H9 (cell line): ENCODE measurements around the gene DPEP2. TPM values are rescaled to one million over a fixed set of nuclear protein-coding genes. Genes with fewer than 3 reads are reported as not detected.

ENCODE experiments used
- DNase-seq: peaks from one replicate; pipeline ENCODE4 v3.0.0-alpha.2; 2017
- H2AFZ ChIP-seq: one replicate; pipeline ENCODE4 v1.6.1; 2013; ENCODE audit warnings: mild to moderate bottlenecking, low read length, control low read depth, moderate library complexity
- H2AK5ac ChIP-seq: 2 replicates; pipeline ENCODE4 v1.6.1; 2013; ENCODE audit warnings: low read length, control low read depth, mixed read lengths; ENCODE audit not compliant: insufficient read length
- H2BK120ac ChIP-seq: one replicate; pipeline ENCODE4 v1.6.1; 2013; ENCODE audit warnings: low read depth, mild to moderate bottlenecking, low read length, control low read depth, inconsistent platforms; ENCODE audit not compliant: poor library complexity, severe bottlenecking
- H2BK12ac ChIP-seq: 2 replicates; pipeline ENCODE4 v1.6.1; 2013; ENCODE audit warnings: low read length, control low read depth, mixed read lengths, low read depth; ENCODE audit not compliant: insufficient read length
- H2BK15ac ChIP-seq: 2 replicates; pipeline ENCODE4 v1.6.1; 2013; ENCODE audit warnings: low read depth, low read length, control low read depth
- H2BK20ac ChIP-seq: one replicate; pipeline ENCODE4 v1.6.1; 2013; ENCODE audit warnings: low read depth, mild to moderate bottlenecking, low read length, control low read depth, inconsistent platforms; ENCODE audit not compliant: poor library complexity, severe bottlenecking
- H2BK5ac ChIP-seq: 2 replicates; pipeline ENCODE4 v1.6.1; 2013; ENCODE audit warnings: low read length, control low read depth, mixed read lengths; ENCODE audit not compliant: insufficient read length
- H3K14ac ChIP-seq: 2 replicates; pipeline ENCODE4 v1.6.1; 2013; ENCODE audit warnings: low read length, control low read depth; ENCODE audit not compliant: insufficient read depth
- H3K18ac ChIP-seq: 2 replicates; pipeline ENCODE4 v1.6.1; 2013; ENCODE audit warnings: low read depth, mild to moderate bottlenecking, mixed read lengths, low read length, control low read depth; ENCODE audit not compliant: insufficient read length
- H3K23ac ChIP-seq: 2 replicates; pipeline ENCODE4 v1.6.1; 2013; ENCODE audit warnings: low read length, control low read depth, mixed read lengths, low read depth; ENCODE audit not compliant: insufficient read length
- H3K23me2 ChIP-seq: 2 replicates; pipeline ENCODE4 v1.6.1; 2013; ENCODE audit warnings: low read depth, mild to moderate bottlenecking, mixed read lengths, low read length, control low read depth; ENCODE audit not compliant: insufficient read length, poor library complexity, severe bottlenecking
- H3K27ac ChIP-seq: 2 replicates; pipeline ENCODE4 v1.5.1; 2013; ENCODE audit warnings: low read length, control low read depth, mixed read lengths, low read depth; ENCODE audit not compliant: insufficient read length
- H3K27me3 ChIP-seq: 2 replicates; pipeline ENCODE4 v1.6.1; 2013; ENCODE audit warnings: low read length, control low read depth, inconsistent platforms; ENCODE audit not compliant: insufficient read depth
- H3K4ac ChIP-seq: 2 replicates; pipeline ENCODE4 v1.6.1; 2013; ENCODE audit warnings: low read depth, mild to moderate bottlenecking, control low read depth, inconsistent platforms, low read length, moderate library complexity
- H3K4me1 ChIP-seq: 2 replicates; pipeline ENCODE4 v1.6.1; 2013; ENCODE audit warnings: low read length, control low read depth, inconsistent platforms; ENCODE audit not compliant: insufficient read depth
- H3K4me2 ChIP-seq: 2 replicates; pipeline ENCODE4 v1.6.1; 2013; ENCODE audit warnings: low read length, control low read depth, mixed read lengths; ENCODE audit not compliant: insufficient read length, insufficient read depth
- H3K56ac ChIP-seq: 2 replicates; pipeline ENCODE4 v1.6.1; 2013; ENCODE audit warnings: low read depth, mild to moderate bottlenecking, mixed read lengths, low read length, control low read depth; ENCODE audit not compliant: insufficient read length
- H3K79me1 ChIP-seq: 2 replicates; pipeline ENCODE4 v1.6.1; 2013; ENCODE audit warnings: low read depth, mild to moderate bottlenecking, moderate library complexity, low read length, control low read depth, inconsistent platforms; ENCODE audit not compliant: insufficient read depth, poor library complexity, severe bottlenecking
- H3K79me2 ChIP-seq: 2 replicates; pipeline ENCODE4 v1.6.1; 2013; ENCODE audit warnings: low read length, control low read depth, inconsistent platforms; ENCODE audit not compliant: insufficient read depth
- H3K9ac ChIP-seq: 2 replicates; pipeline ENCODE4 v1.6.1; 2013; ENCODE audit warnings: low read length, control low read depth, mixed read lengths; ENCODE audit not compliant: insufficient read length; ENCODE audit errors: extremely low read depth
- H3K9me3 ChIP-seq: one replicate; pipeline ENCODE4 v1.6.1; 2013; ENCODE audit warnings: low read depth, low read length, inconsistent platforms; ENCODE audit not compliant: control insufficient read depth
- H3T11ph ChIP-seq: one replicate; pipeline ENCODE4 v1.6.1; 2013; ENCODE audit warnings: mild to moderate bottlenecking, low read length, control low read depth, inconsistent platforms
- H4K20me1 ChIP-seq: one replicate; pipeline ENCODE4 v1.6.1; 2013; ENCODE audit not compliant: control insufficient read depth, insufficient read length, insufficient read depth
- H4K5ac ChIP-seq: 2 replicates; pipeline ENCODE4 v1.6.1; 2013; ENCODE audit warnings: low read depth, mild to moderate bottlenecking, mixed read lengths, low read length, control low read depth; ENCODE audit not compliant: insufficient read length
- H4K8ac ChIP-seq: replicated peaks from 2 replicates; pipeline ENCODE4 v1.6.1; 2013; ENCODE audit warnings: low read length, control low read depth, mixed read lengths, low read depth; ENCODE audit not compliant: insufficient read length
- H4K91ac ChIP-seq: 2 replicates; pipeline ENCODE4 v1.6.1; 2013; ENCODE audit warnings: low read depth, mild to moderate bottlenecking, moderate library complexity, mixed read lengths, low read length, control low read depth; ENCODE audit not compliant: insufficient read length
- H3K27ac Mint-ChIP-seq, 3 experiments: 2 replicates in 2 of 3; 3 replicates in 1 of 3; pipeline ENCODE4 v1.8.0; 2020 to 2021; ENCODE audit warnings: mixed read lengths in 3 of 3, mild to moderate bottlenecking in 1 of 3, moderate library complexity in 1 of 3
- H3K27me3 Mint-ChIP-seq: 2 replicates; pipeline ENCODE4 v1.8.0; 2021; ENCODE audit warnings: low read depth, mild to moderate bottlenecking, moderate library complexity, mixed read lengths
- H3K36me3 Mint-ChIP-seq, 3 experiments: 2 replicates in 2 of 3; 3 replicates in 1 of 3; pipeline ENCODE4 v1.8.0; 2020 to 2021; ENCODE audit warnings: low read depth in 3 of 3, mixed read lengths in 3 of 3; ENCODE audit not compliant: insufficient read depth in 1 of 3
- H3K4me1 Mint-ChIP-seq, 2 experiments: 2 replicates each; pipeline ENCODE4 v1.8.0; 2020; ENCODE audit warnings: mixed read lengths in 2 of 2
- H3K4me3 Mint-ChIP-seq, 2 experiments: 2 replicates in 1 of 2; 3 replicates in 1 of 2; pipeline ENCODE4 v1.8.0; 2020 to 2021; ENCODE audit warnings: mild to moderate bottlenecking in 2 of 2, mixed read lengths in 2 of 2, moderate library complexity in 1 of 2
- H3K9me3 Mint-ChIP-seq, 2 experiments: 2 replicates in 1 of 2; 3 replicates in 1 of 2; pipeline ENCODE4 v1.8.0; 2020; ENCODE audit warnings: mild to moderate bottlenecking in 2 of 2, mixed read lengths in 2 of 2, moderate library complexity in 1 of 2
- WGBS: extraction: QIAGEN DNeasy Blood & Tissue Kit; methylation state at CpG from one replicate; pipeline ENCODE4 v1.1.7; 2013; ENCODE audit warnings: missing lambda C conversion rate, low lambda C conversion rate, mixed read lengths; ENCODE audit not compliant: insufficient read length; ENCODE audit errors: extremely low coverage; 5-methylcytosine and 5-hydroxymethylcytosine counted together
- total RNA-seq: library from RNA; stranded (reverse); gene quantifications from 2 replicates; pipeline ENCODE4 v1.2.1, GENCODE V29; 2021
- TF ChIP-seq, protein P1 (sequence below): fragments of 200-600 bp; sonication (generic); conservative IDR thresholded peaks from 3 replicates; pipeline ENCODE4 v1.8.0; 2021; ENCODE audit warnings: antibody characterized with exemption, mild to moderate bottlenecking

The DPEP2 gene
- total RNA-seq, 1 experiment from 2014 or later = not detected

DNA sequence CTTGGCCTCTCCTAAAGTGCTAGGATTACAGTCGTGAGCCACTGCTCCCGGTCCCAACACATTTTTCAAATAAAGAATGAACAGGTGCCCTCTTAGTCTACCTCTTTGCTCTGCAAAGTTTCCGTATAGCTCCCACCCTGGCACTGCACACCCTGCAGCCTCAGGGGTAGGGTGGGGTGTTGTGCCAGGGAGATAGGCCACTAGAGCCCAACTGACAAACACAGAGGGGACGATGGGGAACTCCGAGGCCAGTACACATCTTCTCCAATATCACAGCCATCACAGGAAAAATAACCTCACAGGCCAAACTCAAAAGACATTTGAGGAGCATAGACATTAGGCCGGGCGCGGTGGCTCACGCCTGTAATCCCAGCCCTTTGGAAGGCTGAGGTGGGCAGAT lies 28.2 kb downstream of the DPEP2 start:
- H3K4me3 Mint-ChIP-seq = no peak overlapping the region

More for the DNA sequence above, 28.2 kb downstream of the DPEP2 start:
- H3T11ph ChIP-seq = no peak overlapping the region
- Mint-ChIP-seq H3K4me1 (peaks cover 22 to 25% of the 10 kb centered on the region in 2 experiments), H3K27me3 (peaks cover 7% of the 10 kb centered on the region), H3K9me3 (no peaks in the 10 kb centered on the region; a peak in 1 of 5 replicates), H3K27ac (no peak overlapping the region; a peak in 1 of 7 replicates), H3K36me3 (peaks cover 0 to 2% (median 0%) of the 10 kb centered on the region in 3 experiments; a peak in 2 of 7 replicates)
- no peak overlapping the region for H4K8ac ChIP-seq
- no peak overlapping the region for H3K14ac ChIP-seq
- H4K91ac ChIP-seq = no peak overlapping the region
- no peak overlapping the region for H3K9ac ChIP-seq
- H3K9me3 ChIP-seq = no peaks in the 10 kb centered on the region
- H2BK120ac ChIP-seq = no peak overlapping the region
- WGBS = no CpG with 5 or more reads among the region's 9 CpGs
- no peak overlapping the region for H2BK15ac ChIP-seq
- no peak overlapping the region for H2BK5ac ChIP-seq
- TF ChIP-seq, protein P1, sequence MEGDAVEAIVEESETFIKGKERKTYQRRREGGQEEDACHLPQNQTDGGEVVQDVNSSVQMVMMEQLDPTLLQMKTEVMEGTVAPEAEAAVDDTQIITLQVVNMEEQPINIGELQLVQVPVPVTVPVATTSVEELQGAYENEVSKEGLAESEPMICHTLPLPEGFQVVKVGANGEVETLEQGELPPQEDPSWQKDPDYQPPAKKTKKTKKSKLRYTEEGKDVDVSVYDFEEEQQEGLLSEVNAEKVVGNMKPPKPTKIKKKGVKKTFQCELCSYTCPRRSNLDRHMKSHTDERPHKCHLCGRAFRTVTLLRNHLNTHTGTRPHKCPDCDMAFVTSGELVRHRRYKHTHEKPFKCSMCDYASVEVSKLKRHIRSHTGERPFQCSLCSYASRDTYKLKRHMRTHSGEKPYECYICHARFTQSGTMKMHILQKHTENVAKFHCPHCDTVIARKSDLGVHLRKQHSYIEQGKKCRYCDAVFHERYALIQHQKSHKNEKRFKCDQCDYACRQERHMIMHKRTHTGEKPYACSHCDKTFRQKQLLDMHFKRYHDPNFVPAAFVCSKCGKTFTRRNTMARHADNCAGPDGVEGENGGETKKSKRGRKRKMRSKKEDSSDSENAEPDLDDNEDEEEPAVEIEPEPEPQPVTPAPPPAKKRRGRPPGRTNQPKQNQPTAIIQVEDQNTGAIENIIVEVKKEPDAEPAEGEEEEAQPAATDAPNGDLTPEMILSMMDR = no peak
- H3K79me1 ChIP-seq = no peaks in the 10 kb centered on the region
- no peaks in the 10 kb centered on the region for H3K27me3 ChIP-seq
- H3K27ac ChIP-seq = no peak overlapping the region
- no peak overlapping the region for H3K23ac ChIP-seq
- H4K5ac ChIP-seq = no peak overlapping the region
- no peak overlapping the region for H3K4me2 ChIP-seq
- H3K18ac ChIP-seq = no peak overlapping the region
- H4K20me1 ChIP-seq = no peaks in the 10 kb centered on the region
- H2BK12ac ChIP-seq = no peak overlapping the region
- no peak overlapping the region for H2AFZ ChIP-seq
- no peak for DNase-seq
- H3K56ac ChIP-seq = no peak overlapping the region
- H2AK5ac ChIP-seq = no peak overlapping the region
- H3K79me2 ChIP-seq = no peaks in the 10 kb centered on the region
- peaks cover 3% of the 10 kb centered on the region for H3K23me2 ChIP-seq
- H2BK20ac ChIP-seq = no peak overlapping the region
- H3K4me1 ChIP-seq = peaks cover 5% of the 10 kb centered on the region; the same call in 1 of the 2 replicates
- H3K4ac ChIP-seq = no peak overlapping the region
